Measurements from ENCODE around the gene IRF6.
A peak's percentile ranks its signal among the peaks of the same experiment; 100 is the strongest.

IRF6 gene

GRCh38 chr1:209805875-209806760 lies at the start of gene IRF6:
IRF6 (minus strand) TSS chr1:209806142; CDS start chr1:209801413, 4,729 bp downstream.
- DNase-seq = peak; percentile 75

DNA sequence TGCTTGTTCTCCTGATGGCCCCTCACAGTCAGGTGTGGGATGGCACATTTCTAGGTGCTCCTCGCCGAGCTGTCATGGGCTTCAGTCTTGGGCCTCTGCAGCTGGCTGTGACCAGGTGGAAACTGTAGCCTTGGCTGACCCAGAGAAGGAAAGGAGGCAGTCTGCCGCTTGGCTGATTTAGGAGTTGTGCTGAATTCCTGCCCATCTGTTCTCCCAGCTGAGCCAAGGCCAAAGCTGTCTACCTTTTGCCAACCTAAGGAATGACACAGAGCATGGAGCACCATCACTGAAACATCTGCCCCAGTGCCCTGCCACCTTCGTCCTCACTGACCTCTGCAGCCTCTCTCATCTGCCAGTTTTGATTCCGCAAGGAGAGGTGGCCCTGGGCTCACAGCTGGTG lies 49.7 kb upstream of the IRF6 start:
- DNase-seq = no peak

- DNase-seq = no peak
Measured at GRCh38 chr1:209855006-209855405, 49.1 kb upstream of the IRF6 start.

- DNase-seq = no peak
Measured at GRCh38 chr1:209854196-209854595, 48.3 kb upstream of the IRF6 start.

DNA sequence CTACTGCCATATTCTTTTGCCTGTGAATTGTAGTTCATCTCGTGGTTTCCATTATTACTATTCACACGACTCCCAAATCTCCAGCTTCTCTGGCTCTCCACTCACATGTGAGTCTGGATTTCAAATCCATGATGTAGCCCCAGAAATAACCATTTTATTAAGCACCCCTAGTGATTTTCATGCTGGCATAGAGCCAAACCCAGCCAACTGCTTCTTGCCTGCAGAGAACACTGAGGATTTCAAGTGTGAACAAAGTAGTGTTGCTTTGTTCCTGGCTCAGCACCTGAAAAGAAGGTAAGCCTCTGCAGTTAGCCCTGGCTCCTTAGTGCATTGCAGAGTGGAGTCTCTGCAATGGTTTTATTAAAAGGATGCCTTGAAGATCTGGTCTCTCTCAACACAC lies 47.7 kb upstream of the IRF6 start:
- DNase-seq = no peak

DNA sequence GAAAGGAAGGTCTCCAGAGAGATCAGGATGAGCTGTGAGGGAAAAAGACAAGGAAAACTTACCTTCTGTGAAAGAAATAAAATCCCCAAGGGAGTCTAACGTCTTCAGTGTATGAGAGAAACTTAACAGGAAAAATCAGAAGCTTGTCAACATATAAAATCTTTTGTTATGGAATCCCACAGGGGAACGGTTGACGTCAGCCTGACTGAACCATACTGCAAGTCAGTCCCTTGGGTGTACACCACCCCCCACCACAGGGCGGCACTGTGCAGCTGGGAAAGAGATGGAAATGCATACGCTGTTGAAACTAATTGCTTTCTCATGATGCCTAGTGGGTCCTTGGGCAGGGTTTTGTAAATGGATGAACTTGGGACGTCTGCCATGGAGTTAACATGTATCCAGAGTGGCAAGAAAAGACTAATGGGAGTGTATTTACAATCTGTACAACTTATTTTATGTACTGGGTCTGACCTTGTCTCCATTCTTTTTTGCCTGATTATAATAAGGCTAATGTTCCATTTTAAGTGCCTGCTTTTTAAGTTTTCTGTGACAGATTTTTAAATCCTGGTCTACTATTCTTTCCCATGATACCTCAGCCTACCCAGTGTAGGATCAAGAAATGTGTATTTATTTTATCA lies 44.5 kb upstream of the IRF6 start:
- peak; percentile 1 for DNase-seq

GRCh38 chr1:209849388-209849787 lies 43.4 kb upstream of the IRF6 start:
- DNase-seq = no peak

DNA sequence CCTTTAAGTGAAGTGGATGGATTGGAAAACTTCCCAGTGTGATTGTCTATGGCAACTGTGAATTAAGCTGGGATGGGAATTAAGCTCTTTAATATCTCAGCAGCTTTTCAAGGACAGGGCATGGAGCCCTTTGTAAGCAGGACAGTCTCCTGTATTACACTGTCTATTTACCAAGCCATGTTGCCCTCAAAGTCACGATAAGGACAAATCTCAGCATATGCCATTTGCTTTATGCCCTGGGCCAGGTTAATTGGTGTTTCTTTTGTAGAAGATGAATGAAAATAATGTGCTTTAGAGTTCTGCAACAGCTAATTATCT lies 39.4 kb upstream of the IRF6 start:
- DNase-seq = no peak

- DNase-seq = no peak
Measured at GRCh38 chr1:209844695-209845407, 38.9 kb upstream of the IRF6 start.

- DNase-seq = no peak
Measured at GRCh38 chr1:209840611-209841010, 34.7 kb upstream of the IRF6 start.

GRCh38 chr1:209839875-209840546 lies 34.1 kb upstream of the IRF6 start:
- no peak for DNase-seq

DNA sequence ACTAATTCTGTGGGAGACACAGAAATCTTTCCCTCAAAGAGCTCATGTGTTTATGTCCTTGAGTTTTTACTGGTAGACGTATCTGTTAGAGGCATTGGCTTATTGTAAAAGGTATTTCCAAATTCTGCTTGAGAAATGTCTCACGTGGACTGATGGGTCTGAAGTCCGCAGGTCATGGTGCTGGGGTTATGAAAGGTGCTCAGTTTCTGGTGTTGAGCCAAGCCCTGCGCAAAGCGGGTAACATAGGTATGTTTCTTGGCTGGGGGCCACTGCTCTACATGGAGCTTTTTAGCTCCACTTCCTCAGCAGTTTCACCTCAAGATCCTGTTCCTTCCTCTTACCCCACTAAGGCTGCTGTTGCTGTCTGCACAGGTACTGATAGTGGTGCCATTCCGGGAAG lies 32.6 kb upstream of the IRF6 start:
- no peak for DNase-seq

DNA sequence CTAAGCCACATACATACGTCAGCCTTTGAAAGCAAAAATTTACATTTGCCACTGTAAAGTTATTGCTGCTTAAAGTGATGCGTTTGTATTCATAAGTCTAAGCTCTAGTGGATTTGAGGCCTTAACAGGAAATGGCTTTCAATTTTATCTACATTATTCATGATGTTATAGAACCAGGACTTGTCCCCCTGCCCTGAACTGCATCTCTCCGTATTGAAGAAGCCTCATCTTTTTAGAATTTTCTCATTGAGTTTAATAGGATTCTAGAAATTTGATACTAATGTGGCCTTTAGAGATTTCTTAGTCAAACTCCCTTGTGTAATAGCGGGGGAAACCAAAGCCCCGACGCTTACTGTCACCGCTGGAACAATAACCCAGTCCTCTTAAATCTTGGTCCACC lies 31.7 kb upstream of the IRF6 start:
- no peak for DNase-seq

DNA sequence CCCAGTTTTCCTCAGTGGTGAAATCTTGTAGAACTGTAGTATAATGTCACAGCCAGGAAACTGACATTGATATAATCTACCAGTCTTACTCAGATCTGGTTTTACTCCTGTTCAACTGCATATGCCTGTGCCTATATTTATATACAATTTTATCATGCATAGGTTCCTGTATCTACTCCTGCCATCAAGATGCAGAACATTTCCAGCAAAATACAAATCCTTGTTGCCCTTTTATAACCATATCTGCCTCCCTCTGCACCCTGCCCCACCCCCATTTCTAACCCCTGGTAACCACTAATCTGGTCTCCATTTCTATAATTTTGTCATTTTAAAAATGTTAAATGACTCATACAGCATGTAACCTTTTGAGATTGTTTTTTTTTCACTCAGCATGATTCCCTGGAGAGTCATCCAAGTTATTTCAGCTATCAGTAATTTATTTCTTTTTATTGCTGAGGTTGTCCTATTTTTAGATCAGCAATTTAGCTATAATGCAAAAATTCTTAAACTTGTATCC lies 29.9 kb upstream of the IRF6 start:
- no peak for DNase-seq

GRCh38 chr1:209831615-209832014 lies 25.7 kb upstream of the IRF6 start:
- no peak for DNase-seq

DNA sequence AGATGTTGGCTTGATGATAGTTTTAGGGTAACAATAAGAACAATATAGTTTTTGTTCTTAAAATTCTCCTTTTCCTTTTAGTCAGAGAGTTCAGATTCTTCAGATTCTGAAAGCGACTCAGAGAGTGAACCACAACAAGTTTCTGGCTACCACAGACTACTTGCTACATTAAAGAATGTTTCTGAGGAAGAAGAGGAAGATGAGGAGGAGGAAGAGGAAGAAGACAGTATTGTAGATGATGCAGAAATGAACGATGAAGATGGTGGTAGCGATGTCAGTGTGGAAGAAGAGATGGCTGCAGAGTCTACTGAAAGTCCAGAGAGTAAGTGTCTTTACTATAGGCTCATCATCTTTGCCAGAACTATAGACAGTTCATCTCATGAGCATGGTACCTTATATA lies 24.8 kb upstream of the IRF6 start:
- no peak for DNase-seq

DNA sequence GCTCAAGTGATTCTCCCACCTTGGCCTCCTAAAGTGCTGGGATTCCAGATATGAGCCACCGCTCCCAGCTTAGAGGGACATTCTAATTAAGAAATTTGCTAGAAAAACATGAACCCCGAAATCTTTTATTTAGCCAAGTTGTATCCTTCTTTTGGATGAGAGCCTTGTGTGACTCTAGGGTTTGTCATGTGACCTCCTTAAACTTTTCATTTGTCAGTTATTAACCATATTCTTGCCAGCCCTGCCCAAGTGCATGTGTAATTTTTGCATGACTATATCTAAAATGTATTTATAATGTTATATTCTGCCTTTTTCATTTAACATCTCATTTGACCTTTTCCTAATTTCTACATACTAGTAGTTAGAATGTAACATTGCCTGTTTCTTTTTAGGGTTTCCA lies 23.8 kb upstream of the IRF6 start:
- no peak for DNase-seq

GRCh38 chr1:209827384-209828262 lies 21.7 kb upstream of the IRF6 start, which contains the start of gene UTP25:
UTP25 (plus strand) TSS chr1:209827972; CDS start chr1:209828064, 92 bp downstream.
- DNase-seq = peak; percentile 73

- no peak for DNase-seq
Measured at GRCh38 chr1:209825591-209826434, 19.9 kb upstream of the IRF6 start.

DNA sequence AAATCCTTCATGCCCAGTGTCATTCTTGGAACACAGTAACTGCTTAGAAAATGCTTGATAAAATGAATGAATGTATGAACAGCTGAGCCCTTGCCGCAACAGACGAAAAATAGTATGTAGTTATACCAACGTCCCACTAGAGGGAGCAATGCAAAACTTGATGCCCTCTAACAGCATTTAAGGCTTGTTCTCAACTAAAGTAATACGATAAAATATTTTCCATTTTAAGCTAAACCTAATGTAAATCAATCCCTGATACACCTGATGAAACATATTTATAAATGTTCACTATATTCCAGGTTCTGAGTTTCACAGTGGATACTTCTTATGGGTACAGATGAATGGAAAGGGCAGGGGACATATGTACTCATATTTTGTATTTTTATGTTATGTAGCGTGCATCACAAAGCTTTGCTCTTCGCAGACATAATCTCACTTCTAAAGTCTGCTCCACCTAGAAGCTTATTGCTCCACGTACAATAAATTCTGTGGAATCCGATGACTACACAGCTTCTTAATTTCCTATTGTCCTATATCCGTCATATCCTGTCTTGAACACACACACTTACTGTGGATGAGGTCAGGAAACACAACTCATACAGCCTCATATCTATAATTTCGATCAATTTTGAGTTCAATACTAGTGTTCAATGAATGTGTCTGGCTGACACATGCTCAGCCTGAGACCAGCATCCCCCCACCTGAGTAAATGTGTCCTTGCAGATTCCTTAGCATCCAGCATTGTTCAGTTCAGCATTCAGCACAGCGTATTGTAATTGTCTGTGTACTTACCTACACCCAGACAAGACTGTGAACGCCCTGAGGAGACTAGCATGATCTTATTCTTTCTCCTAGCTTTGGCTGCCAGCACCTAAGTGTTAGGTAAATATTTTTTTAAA lies 17.4 kb upstream of the IRF6 start:
- peak; percentile 19 for DNase-seq

Measured in NCI-H748 treated with DMSO at 0.1 percent for 48 hours (cell line).